GM19328 (cell line): ENCODE measurements around the gene PLCL1.
A peak's percentile ranks its signal among the peaks of the same experiment; 100 is the strongest.
"Not testable (repeated sequence)": the region's sequence is repeated elsewhere in the genome, so short reads cannot be mapped to it uniquely, and the experiment has no call there.

Experiments used
- ATAC-seq: cut with Tn5 transposase; IDR thresholded peaks from one replicate; pipeline ENCODE4 v1.9.1; 2021; ENCODE audit warnings: mild to moderate bottlenecking, moderate library complexity; ENCODE audit not compliant: unreplicated experiment

The PLCL1 gene

GRCh38 chr2:197993830-197994229, 189.4 kb downstream of the PLCL1 start:
- no peak for ATAC-seq

- no peak for ATAC-seq
Observed at GRCh38 chr2:197994751-197995150, 190.4 kb downstream of the PLCL1 start.

GRCh38 chr2:197996583-197996982, 192.2 kb downstream of the PLCL1 start:
- no peak for ATAC-seq

- no peak for ATAC-seq
Observed at GRCh38 chr2:197997083-197997541, 192.7 kb downstream of the PLCL1 start.

GRCh38 chr2:197998702-197999101, 194.3 kb downstream of the PLCL1 start:
- no peak for ATAC-seq

GRCh38 chr2:198000417-198000816, 196.0 kb downstream of the PLCL1 start:
- no peak for ATAC-seq

- ATAC-seq, result no peak
Observed at GRCh38 chr2:198004173-198004572, 199.8 kb downstream of the PLCL1 start.

GRCh38 chr2:198004921-198005829, 200.8 kb downstream of the PLCL1 start:
- ATAC-seq, result peak; percentile 73

GRCh38 chr2:198006733-198007132, 202.3 kb downstream of the PLCL1 start:
- ATAC-seq, result no peak

GRCh38 chr2:198008230-198008629, 203.8 kb downstream of the PLCL1 start:
- no peak for ATAC-seq

- ATAC-seq, result no peak
Observed at GRCh38 chr2:198012025-198012424, 207.6 kb downstream of the PLCL1 start.

- no peak for ATAC-seq
Observed at GRCh38 chr2:198016243-198016642, 211.8 kb downstream of the PLCL1 start.

- ATAC-seq, result no peak
Observed at GRCh38 chr2:198017068-198017467, 212.7 kb downstream of the PLCL1 start.

GRCh38 chr2:198028955-198029354, 224.6 kb downstream of the PLCL1 start:
- no peak for ATAC-seq

GRCh38 chr2:198029576-198029975, 225.2 kb downstream of the PLCL1 start:
- ATAC-seq, result not testable (repeated sequence)

- ATAC-seq, result no peak
Observed at GRCh38 chr2:198033626-198034025, 229.2 kb downstream of the PLCL1 start.

GRCh38 chr2:198036029-198036879, 231.9 kb downstream of the PLCL1 start:
- no peak for ATAC-seq

- ATAC-seq, result no peak
Observed at GRCh38 chr2:198040835-198041234, 236.4 kb downstream of the PLCL1 start.

GRCh38 chr2:198042189-198042588, 237.8 kb downstream of the PLCL1 start:
- ATAC-seq, result peak; percentile 76

GRCh38 chr2:198044777-198045176, 240.4 kb downstream of the PLCL1 start:
- no peak for ATAC-seq

- ATAC-seq, result no peak
Observed at GRCh38 chr2:198045227-198045626, 240.8 kb downstream of the PLCL1 start.

GRCh38 chr2:198052741-198053140, 248.3 kb downstream of the PLCL1 start:
- no peak for ATAC-seq
